ENCODE measurements around the gene DLGAP4.
"Not testable (repeated sequence)": the region's sequence is repeated elsewhere in the genome, so short reads cannot be mapped to it uniquely, and the experiment has no call there.

The DLGAP4 gene

DNA sequence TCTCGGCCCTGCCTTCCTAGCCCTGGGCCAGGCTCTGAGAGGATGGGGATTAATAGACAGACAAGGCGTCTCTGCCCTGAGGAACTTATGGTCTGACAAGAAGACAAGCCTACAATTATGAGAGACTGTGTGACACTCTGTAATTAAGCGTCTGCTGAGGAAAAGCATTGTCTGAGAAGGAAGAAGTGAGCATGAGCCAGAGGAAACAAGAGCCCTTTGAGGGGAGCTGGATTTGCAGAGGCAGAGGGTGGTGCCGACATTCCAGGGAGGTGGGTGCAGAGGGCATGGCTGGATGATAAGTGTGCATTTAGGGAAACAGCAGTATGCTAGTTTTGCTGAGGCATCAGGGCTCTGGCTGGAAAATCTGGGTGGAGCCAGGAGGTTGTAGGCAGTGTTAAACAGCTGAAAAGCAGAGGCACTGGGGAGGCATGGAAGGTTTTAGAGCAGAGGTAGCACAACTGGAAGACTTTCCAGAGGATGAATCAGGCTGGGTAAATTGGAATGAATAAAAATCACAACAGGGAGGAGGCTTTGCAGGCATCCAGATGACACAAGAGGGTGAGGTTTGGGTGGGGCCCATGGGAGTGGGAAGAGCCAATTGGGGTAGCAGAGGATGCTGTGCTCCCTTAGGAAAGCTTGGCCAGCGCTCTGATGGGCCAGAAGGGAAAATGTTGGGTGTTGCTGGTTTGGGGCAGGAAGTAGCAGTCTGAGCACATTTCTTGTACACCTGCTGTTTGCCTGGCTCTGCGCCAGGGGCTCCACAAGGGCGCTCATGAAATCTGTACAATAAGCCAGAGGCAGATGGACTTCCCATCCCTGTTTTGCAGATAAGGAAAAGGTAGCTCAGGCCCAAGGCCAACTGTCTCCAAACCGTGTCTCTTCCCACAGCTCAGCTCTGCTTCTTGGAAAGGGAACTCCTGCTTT, 161.2 kb downstream of the DLGAP4 start:
- DNase-seq: peak in 5 of 58 donors; percentile 10 to 49 (median 26)

- DNase-seq: peak in 38 of 58 donors; percentile 10 to 66 (median 36)
These were observed 162.2 kb downstream of the DLGAP4 start for GRCh38 chr20:36468149-36469000.

DNA sequence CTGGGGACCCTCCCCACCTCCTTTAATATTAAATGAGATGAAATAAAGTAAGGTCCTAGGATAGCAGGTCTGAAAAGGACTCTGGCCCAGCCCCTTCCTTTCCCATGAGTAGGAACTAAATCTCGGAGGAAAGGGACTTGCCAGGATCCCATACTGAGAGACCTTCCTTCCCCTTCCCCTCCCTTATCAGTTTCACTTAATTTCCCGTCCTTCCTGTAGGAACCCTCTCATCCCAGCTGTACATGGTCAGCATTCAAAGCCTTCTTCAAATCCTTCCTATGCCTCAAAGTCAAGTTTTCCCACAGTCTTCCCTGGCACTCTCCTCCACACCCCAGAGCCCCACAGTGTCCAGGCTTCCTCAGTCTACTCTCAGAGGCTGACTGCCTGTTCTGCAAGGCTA, 163.8 kb downstream of the DLGAP4 start:
- no peak for DNase-seq

- DNase-seq: peak in 1 of 58 donors; percentile 14
These were observed 165.9 kb downstream of the DLGAP4 start for GRCh38 chr20:36471885-36472636.

GRCh38 chr20:36472637-36473090, 166.5 kb downstream of the DLGAP4 start:
- peak in 1 of 58 donors; percentile 19 for DNase-seq

GRCh38 chr20:36473164-36473563, 167.0 kb downstream of the DLGAP4 start:
- DNase-seq: no peak

DNA sequence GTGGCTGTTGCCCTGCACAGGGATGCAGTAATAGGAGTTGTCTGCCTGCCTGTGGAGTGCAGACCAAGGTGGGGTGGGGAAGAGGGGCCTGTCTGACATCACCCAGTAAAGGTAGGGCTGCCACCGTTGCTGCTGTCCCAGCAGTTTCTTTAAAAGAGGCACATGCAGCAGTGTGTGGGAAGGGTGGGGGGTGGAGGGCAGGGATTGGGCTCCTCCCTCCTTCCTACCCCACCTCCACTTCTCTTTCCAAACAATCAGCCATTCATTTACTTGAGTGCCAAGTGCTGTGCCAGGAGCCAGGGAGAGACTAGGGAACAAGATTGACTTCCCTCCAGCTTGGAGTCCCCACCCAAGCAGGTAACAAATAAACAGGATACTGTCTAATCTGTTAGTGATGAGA, 168.4 kb downstream of the DLGAP4 start:
- no peak for DNase-seq

- DNase-seq: not testable (repeated sequence)
These were observed 168.9 kb downstream of the DLGAP4 start for GRCh38 chr20:36475054-36475453.

DNA sequence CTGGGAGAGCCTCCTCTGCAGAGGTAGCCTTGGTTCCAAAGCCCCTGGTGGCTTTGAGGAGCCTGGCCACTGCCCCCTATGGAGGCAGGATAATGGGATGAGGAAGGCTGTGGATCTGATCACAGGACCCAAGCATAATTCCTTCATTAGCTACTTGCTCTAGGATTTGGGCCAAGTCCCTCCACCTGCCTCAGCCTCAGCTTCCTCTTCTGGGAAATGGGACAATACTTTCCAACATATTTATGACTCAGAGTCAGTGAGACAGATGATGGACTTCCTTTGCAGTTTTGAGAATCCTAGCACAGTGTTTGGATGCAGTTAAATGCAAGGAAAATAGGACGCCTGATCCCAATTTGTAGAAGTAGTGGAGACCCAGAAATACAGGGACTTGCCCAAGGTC, 171.3 kb downstream of the DLGAP4 start:
- no peak for DNase-seq

DNA sequence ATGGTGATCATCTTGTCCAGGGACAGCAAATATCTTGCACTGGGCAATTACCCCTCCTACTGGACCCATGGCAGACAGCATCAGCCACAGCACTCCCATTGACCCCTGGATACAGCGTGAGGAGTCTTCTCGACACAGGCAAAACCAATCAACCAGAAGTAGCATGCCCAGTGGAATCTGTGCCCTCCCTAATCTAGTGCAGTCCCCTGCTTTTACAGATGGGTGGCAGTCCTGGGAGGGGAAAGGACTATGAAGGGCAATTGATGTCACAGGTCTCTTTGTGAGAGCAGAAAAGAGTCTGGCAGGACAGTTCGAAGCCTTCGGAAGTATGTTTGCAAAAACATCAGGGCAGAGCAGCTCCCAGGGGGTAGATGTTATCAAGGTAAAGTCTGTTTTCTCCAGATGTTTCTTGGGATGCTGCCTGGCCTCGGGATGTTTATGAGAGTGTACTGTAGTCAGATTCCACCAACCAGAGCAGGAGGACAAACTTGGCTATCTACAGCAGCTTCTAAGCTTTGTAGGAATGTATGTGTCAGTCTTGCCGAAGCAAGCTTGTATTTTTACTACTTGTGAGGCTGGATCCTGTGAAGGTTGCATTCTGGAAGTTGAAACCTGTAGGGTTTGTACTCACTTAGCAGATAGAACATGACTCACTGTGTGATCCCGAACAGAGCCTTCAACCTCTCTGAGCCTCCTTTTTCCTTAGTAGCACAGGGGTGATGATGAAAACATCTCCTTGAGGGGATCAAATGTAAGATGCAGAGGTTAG, 172.2 kb downstream of the DLGAP4 start:
- no peak for DNase-seq

DNA sequence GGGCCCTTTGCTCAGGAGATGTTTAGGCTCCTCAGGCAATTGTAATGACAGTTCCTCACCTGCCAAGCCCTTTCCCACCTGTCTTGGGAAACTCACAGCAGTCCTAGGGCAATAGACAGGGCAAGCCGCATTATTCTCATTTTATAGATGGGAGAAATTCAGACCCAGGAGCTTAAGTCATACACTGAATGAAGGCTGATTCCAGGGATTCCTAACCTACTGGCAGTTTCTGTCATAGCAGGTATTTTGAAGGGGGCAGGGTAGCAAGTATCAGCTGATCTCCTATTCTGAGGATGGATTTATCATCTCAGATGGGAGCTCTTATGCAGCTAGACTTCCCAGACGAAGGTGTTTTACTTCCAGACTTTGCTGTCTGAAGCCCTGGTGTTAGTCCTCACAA, 173.8 kb downstream of the DLGAP4 start:
- no peak for DNase-seq

DNA sequence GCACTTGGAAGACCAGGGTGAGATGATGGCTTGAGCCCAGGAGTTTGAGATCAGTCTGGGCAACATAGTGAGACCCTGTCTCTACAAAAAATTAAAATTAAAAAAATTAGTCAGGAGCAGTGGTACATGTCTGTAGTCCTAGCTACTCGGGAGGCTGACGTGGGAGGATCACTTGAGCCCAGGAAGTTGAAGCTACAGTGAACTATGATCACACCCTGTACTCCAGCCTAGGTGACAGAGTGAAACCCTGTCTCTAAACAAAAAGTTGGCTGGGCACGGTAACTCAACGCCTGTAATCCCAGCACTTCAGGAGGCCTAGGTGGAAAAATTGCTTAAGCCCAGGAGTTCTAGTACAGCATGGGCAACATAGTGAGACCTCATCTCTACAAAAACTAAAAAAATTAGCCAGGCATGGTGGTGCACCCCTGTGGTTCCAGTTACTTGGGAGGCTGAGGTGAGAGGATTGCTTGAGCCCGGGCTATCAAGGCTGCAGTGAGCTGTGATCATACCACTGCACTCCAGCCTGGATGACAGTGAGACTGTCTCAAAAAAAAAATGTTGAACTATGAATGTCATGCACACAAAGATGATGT, 174.4 kb downstream of the DLGAP4 start:
- DNase-seq: no peak

GRCh38 chr20:36481380-36482043, 175.4 kb downstream of the DLGAP4 start:
- DNase-seq: peak in 1 of 58 donors; percentile 54

DNA sequence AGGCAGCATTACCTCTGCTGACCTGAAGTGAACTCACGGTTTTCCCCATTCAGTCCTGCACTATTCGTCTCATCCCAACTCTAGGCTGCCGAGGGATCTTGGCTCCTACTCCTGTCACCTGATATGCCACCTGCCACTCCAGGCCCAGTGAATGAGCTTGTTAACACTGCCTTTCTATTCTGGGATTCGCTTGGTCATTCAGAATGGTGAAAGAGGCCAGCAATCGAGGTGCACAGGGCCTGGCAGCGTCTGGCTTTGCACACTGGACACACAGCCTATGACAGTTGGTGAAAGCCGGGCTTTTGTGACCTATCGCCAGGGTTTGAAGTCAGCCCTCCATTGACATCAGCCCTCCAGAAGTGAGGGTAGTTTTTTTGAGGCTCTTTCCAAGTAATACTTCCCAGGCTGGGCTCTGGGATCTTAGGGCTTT, 175.9 kb downstream of the DLGAP4 start:
- DNase-seq: peak in 38 of 58 donors; percentile 14 to 71 (median 46)

DNA sequence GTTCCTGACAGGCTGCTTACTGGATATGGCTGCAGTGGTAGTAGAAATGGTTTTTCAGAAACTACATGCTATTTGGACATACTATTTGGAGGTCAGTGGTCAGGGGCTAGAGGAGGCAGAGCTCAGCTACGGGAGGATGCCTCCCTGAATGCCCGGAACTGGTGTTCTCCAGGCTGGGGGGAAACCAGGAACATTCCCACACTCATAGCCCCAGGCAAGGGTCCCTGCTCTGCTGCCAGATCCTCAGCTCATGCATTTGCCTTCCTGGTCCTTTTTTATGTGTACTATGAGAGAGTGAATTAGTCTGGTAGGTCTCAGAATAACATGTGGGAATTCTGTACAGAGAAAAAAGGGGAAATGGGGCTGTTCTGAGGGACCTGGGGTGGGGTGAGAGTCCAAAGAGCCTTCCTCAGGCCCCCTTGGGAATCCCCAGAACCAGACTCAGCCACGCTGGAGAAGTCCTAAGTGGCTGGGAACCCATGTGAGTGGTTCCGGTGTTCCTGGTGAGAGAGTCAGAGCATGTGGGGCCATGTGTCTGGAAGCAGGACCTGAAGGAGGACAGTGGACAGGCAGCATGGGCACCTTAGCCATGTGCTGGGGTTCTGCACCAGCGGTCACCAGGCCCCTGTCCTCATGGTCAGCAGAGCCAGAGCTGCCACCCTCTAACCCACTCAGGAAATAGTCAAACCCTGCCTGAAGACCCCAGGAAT, 177.2 kb downstream of the DLGAP4 start:
- no peak for DNase-seq

GRCh38 chr20:36483919-36484808, 178.0 kb downstream of the DLGAP4 start:
- DNase-seq: no peak

DNA sequence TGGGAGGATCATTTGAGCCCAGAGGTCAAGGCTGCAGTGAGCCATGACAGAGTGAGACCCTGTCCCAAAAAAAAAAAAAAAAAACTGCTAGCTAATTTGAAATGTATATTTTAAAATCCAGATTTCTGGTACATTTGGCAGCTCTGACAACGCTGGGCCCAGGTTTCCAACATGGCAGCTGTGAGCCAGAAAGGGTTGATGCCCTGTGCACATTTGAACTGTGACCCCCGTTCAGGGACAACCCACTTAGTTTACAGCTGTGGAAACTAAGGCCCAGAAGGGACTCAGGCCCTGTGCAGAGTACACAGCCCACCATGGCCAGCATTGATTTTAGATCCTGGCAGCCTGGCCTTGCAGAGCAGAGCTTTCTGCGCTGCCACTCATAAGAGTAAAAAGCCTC, 179.1 kb downstream of the DLGAP4 start:
- DNase-seq: no peak

DNA sequence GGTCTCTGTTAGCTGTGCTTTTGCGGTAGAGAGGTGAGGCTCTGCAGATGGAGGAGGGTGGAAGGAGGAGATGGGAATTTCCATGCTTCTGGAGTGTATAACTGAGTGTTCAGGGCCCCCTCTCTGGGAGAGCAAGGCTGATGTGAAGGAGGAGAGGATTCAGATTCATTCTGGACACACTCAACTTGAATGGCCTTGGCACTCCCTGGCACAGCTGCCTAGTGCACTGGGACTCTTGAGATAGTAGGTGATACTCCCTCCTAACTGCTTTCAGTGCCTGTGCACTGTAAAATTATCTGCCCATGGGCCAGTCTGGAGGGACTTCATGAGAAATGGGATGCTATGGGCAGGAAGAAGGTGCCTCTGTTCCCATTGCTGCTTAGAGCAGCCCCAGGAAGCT, 180.9 kb downstream of the DLGAP4 start:
- DNase-seq: no peak

All from anterior cingulate cortex (tissue), 58 donors.